ENCODE results near the gene TEC.

DNA sequence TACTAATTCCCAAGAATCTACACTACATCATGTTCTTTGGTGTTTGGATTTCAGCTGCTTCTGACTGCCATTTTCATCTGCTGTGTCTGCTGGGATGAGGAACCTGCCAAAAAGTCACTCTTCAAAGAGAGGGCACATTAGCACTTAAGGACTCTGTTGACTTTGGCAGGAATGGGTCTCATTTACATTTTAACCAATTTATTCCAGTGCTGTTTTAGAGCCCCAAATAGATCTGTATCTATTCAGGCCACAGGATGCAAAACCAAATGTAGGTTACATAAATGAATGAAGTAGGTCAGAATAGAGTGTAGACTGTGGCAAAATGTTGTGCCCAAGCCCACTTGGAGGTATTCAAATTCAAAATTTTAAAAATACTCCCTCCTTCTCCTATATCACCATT is 150.0 kb downstream of the TEC start:
- TF ChIP-seq EP300 (IDR thresholded peaks at IDR 0.05) (no peak), CTCF (IDR thresholded peaks at IDR 0.05) (no peak)
